GM19023 (cell line): ENCODE results near the gene PCDHA6.
"Not testable (repeated sequence)": the region's sequence is repeated elsewhere in the genome, so short reads cannot be mapped to it uniquely, and the experiment has no call there.

Source experiments
- ATAC-seq: cut with Tn5 transposase; IDR thresholded peaks from one replicate; pipeline ENCODE4 v1.9.1; 2021; ENCODE audit warnings: mild to moderate bottlenecking, moderate library complexity; ENCODE audit not compliant: unreplicated experiment

The PCDHA6 gene

GRCh38 chr5:140827704-140828361, at the start of gene PCDHA6:
Gene PCDHA6 (plus strand): TSS chr5:140827960. CDS start chr5:140828092, 132 bp downstream.
- ATAC-seq = no peak

- no peak for ATAC-seq
Observed at GRCh38 chr5:140780512-140780911, 47.2 kb upstream of the PCDHA6 start.

DNA sequence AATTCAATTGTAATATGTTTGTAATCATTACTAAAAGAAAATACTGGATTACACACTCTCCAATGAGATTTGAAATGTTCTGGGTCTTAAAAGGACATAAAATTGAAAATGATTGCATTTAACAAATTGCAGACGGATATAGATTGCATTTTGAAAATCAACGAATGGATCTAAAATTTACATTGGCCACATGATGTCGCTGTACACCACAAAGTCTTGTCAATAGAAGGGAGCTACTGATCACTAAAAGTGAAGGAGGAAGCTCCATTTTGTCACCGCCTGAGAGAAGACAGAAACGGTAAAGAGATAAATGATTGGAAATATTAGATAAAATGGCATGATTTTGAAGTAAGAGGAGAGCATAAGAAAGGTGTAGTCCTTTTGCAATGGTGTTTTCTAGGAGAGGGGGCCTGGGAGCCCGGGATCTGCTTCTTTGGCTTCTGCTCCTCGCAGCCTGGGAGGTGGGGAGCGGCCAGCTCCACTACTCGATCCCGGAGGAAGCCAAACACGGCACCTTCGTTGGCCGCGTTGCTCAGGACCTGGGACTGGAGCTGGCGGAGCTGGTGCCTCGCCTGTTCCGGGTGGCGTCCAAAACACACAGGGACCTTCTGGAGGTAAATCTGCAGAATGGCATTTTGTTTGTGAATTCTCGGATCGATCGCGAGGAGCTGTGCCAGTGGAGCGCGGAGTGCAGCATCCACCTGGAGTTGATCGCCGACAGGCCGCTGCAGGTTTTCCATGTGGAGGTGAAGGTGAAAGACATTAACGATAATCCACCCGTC, 41.7 kb upstream of the PCDHA6 start, which contains the start of gene PCDHA1:
Gene PCDHA1, plus strand, starts transcription at position 236 of the 782 bp plus-strand sequence.
- no peak for ATAC-seq

GRCh38 chr5:140787422-140787821, 40.3 kb upstream of the PCDHA6 start:
- ATAC-seq = not testable (repeated sequence)

- not testable (repeated sequence) for ATAC-seq
Observed at GRCh38 chr5:140787849-140788504, 39.8 kb upstream of the PCDHA6 start.

- no peak for ATAC-seq
Observed at GRCh38 chr5:140791089-140791488, 36.7 kb upstream of the PCDHA6 start.

- ATAC-seq = no peak
Observed at GRCh38 chr5:140794595-140795258, 33.0 kb upstream of the PCDHA6 start, which contains the start of gene PCDHA2. Gene PCDHA2 (plus strand): TSS chr5:140794852.

DNA sequence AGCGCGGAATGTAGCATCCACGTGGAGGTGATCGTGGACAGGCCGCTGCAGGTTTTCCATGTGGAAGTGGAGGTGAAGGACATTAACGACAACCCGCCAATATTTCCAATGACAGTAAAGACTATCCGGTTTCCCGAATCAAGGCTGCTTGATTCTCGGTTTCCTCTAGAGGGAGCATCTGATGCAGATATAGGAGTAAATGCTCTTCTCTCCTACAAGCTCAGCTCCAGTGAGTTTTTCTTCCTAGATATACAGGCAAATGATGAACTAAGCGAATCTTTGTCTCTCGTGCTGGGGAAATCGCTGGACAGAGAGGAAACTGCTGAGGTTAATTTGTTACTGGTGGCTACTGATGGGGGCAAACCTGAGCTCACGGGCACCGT, 32.5 kb upstream of the PCDHA6 start:
- ATAC-seq = no peak

- not testable (repeated sequence) for ATAC-seq
Observed at GRCh38 chr5:140796072-140796717, 31.6 kb upstream of the PCDHA6 start.

- ATAC-seq = no peak
Observed at GRCh38 chr5:140796718-140797095, 31.1 kb upstream of the PCDHA6 start.

DNA sequence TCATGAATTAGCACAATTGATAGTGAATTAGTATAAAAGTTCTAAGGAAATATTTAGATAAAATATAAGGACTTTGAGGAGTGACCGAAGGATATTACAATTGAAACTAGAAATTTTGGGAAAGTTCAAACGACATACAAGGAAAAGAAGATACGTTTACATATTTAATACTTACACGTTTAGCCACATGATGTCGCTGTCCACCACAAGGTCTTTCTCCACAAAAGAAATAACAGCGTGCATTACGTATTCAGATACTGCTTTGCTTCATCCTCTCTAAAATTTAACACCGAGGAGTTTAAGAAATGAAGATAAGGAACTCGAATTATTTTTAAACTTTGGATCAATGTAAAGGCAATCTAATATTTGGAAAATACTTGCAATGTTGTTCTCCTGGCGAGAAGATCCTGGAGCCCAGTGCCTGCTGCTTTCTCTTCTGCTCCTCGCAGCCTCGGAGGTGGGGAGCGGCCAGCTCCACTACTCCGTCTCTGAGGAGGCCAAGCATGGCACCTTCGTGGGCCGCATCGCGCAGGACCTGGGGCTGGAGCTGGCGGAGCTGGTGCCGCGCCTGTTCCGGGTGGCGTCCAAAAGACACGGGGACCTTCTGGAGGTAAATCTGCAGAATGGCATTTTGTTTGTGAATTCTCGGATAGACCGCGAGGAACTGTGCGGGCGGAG, 26.8 kb upstream of the PCDHA6 start, which contains the start of gene PCDHA3:
Gene PCDHA3, plus strand, starts transcription at position 242 of the 678 bp plus-strand sequence.
- no peak for ATAC-seq

DNA sequence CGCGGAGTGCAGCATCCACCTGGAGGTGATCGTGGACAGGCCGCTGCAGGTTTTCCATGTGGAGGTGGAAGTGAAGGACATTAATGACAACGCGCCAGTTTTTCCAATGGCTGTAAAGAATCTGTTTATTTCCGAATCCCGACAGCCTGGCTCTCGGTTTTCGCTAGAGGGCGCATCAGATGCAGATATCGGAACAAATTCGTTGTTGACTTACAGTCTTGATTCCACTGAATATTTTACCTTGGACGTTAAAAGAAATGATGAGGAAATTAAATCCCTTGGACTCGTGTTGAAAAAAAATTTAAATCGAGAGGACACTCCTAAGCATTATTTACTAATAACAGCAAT, 26.3 kb upstream of the PCDHA6 start:
- ATAC-seq = no peak

DNA sequence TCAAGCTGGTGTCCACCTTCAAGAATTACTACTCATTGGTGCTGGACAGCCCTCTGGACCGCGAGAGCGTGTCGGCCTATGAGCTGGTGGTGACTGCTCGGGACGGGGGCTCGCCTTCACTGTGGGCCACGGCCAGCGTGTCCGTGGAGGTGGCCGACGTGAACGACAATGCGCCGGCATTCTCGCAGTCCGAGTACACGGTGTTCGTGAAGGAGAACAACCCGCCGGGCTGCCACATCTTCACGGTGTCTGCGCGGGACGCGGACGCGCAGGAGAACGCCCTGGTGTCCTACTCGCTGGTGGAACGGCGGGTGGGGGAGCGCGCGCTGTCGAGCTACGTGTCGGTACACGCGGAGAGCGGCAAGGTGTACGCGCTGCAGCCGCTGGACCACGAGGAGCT, 25.4 kb upstream of the PCDHA6 start:
- not testable (repeated sequence) for ATAC-seq

DNA sequence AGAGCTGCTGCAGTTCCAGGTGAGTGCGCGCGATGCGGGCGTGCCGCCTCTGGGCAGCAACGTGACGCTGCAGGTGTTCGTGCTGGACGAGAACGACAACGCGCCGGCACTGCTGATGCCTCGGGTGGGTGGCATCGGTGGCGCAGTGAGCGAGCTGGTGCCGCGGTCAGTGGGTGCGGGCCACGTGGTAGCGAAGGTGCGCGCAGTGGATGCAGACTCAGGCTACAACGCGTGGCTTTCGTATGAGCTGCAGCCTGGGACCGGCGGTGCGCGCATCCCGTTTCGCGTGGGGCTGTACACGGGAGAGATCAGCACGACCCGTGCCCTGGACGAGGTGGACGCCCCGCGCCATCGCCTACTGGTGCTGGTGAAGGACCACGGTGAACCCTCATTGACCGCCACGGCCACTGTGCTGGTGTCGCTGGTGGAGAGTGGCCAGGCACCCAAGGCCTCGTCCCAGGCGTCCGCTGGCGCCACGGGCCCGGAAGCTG, 24.9 kb upstream of the PCDHA6 start:
- no peak for ATAC-seq

DNA sequence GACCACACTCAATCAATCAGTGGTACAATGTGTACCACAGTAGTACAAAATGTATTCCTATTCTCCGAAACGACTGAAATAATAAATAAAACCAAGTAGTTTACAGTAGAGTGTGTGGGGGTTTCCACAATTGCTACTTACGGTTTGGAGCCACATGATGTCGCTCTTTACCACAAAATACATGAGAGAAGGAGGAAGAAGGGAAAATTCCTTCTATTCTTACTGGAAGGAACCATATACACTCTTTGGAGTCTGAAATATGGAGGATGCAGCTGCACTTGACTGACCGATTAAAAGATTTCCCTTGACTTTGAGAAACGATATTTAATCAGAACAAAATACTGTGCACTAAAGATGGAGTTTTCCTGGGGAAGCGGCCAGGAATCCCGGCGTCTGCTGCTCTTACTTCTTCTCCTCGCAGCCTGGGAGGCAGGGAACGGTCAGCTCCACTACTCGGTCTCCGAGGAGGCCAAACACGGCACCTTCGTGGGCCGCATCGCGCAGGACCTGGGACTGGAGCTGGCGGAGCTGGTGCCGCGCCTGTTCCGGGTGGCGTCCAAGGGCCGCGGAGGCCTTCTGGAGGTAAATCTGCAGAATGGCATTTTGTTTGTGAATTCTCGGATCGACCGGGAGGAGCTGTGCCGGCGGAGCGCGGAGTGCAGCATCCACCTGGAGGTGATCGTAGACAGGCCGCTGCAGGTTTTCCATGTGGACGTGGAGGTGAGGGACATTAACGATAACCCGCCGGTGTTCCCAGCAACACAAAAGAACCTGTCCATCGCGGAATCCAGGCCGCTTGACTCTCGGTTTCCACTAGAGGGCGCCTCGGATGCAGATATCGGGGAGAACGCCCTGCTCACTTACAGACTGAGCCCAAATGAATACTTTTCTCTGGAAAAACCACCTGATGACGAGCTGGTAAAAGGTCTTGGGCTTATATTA, 20.7 kb upstream of the PCDHA6 start, which contains the start of gene PCDHA4:
Gene PCDHA4, plus strand, starts transcription at position 235 of the 942 bp plus-strand sequence.
- ATAC-seq = no peak

GRCh38 chr5:140808241-140808888, 19.4 kb upstream of the PCDHA6 start:
- ATAC-seq = not testable (repeated sequence)

DNA sequence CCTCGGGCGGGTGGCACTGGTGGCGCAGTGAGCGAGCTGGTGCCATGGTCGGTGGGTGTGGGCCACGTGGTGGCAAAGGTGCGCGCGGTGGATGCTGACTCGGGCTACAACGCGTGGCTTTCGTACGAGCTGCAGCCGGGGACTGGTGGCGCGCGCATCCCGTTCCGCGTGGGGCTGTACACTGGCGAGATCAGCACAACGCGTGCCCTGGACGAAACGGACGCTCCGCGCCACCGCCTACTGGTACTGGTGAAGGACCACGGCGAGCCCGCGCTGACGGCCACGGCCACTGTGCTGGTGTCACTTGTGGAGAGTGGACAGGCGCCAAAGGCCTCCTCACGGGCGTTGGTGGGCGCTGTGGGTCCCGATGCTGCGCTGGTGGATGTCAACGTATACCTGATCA, 18.9 kb upstream of the PCDHA6 start:
- no peak for ATAC-seq
